Endodermal cell (in vitro differentiated cells): ENCODE data around the gene SERTAD2. TPM values are rescaled to one million over a fixed set of nuclear protein-coding genes. Genes with fewer than 3 reads are reported as not detected.

Experiments
- DNase-seq: peaks from one replicate; pipeline ENCODE4 v3.0.0-alpha.2; 2017
- H3K27ac ChIP-seq: 2 replicates; pipeline ENCODE4 v1.5.1; 2013; ENCODE audit warnings: mild to moderate bottlenecking, low read depth, low read length, moderate library complexity
- H3K27me3 ChIP-seq: 2 replicates; pipeline ENCODE4 v1.6.1; 2013; ENCODE audit warnings: mild to moderate bottlenecking, low read length, moderate library complexity; ENCODE audit not compliant: insufficient read depth, control insufficient read depth, poor library complexity, severe bottlenecking
- H3K36me3 ChIP-seq: 2 replicates; pipeline ENCODE4 v1.7.0; 2013; ENCODE audit warnings: mild to moderate bottlenecking, low read length, moderate library complexity; ENCODE audit not compliant: control insufficient read depth, insufficient read depth
- H3K4me1 ChIP-seq: one replicate; pipeline ENCODE4 v1.7.0; 2013; ENCODE audit warnings: low read length; ENCODE audit not compliant: control insufficient read depth, insufficient read depth
- H3K4me3 ChIP-seq: 2 replicates; pipeline ENCODE4 v1.5.1; 2013; ENCODE audit warnings: mild to moderate bottlenecking, low read length, moderate library complexity
- H3K9ac ChIP-seq: 2 replicates; pipeline ENCODE4 v1.6.1; 2013; ENCODE audit warnings: mild to moderate bottlenecking, low read length, moderate library complexity; ENCODE audit not compliant: poor library complexity, severe bottlenecking; ENCODE audit errors: extremely low read depth
- H3K9me3 ChIP-seq: 2 replicates; pipeline ENCODE4 v1.6.1; 2013; ENCODE audit warnings: mild to moderate bottlenecking, low read length, moderate library complexity; ENCODE audit not compliant: control insufficient read depth
- H3K27ac Mint-ChIP-seq: 2 replicates; pipeline ENCODE4 v1.8.0; 2020; ENCODE audit warnings: mixed read lengths
- H3K27me3 Mint-ChIP-seq: 2 replicates; pipeline ENCODE4 v1.8.0; 2021; ENCODE audit warnings: mild to moderate bottlenecking, mixed read lengths; ENCODE audit not compliant: insufficient read depth
- H3K36me3 Mint-ChIP-seq: 2 replicates; pipeline ENCODE4 v1.8.0; 2020; ENCODE audit warnings: low read depth, mixed read lengths
- H3K4me1 Mint-ChIP-seq: 2 replicates; pipeline ENCODE4 v1.8.0; 2020; ENCODE audit warnings: mixed read lengths
- H3K4me3 Mint-ChIP-seq: 2 replicates; pipeline ENCODE4 v1.8.0; 2020; ENCODE audit warnings: mild to moderate bottlenecking, moderate library complexity, mixed read lengths
- H3K9me3 Mint-ChIP-seq: 2 replicates; pipeline ENCODE4 v1.8.0; 2020; ENCODE audit warnings: mild to moderate bottlenecking, mixed read lengths
- CTCF ChIP-seq: fragments of 200-600 bp; sonication (generic); conservative IDR thresholded peaks from 2 replicates; pipeline ENCODE4 v1.5.0; 2021; ENCODE audit warnings: antibody characterized with exemption, mild to moderate bottlenecking
- WGBS, 2 experiments: methylation state at CpG; one replicate each; pipeline versions ENCODE4 v1.1.5 to v1.1.7; 2013; ENCODE audit warnings: missing lambda C conversion rate in 2 of 2, mixed read lengths in 1 of 2; ENCODE audit not compliant: insufficient coverage in 1 of 2, insufficient read length in 1 of 2; 5-methylcytosine and 5-hydroxymethylcytosine counted together
- total RNA-seq, 2 donors: library from RNA; stranded (reverse); fragmentation: NEBNext Ultra II Directional in 1 of 2; extraction: Animal tissue kit (Norgen Biotek cat#: 25700) in 1 of 2; gene quantifications; 2 replicates in 1 of 2; 3 replicates in 1 of 2; pipeline ENCODE4 v1.2.1, GENCODE V29; 2021

The SERTAD2 gene
- total RNA-seq, 2 donors from 2014 or later = 17.1 to 20.3 TPM

DNA sequence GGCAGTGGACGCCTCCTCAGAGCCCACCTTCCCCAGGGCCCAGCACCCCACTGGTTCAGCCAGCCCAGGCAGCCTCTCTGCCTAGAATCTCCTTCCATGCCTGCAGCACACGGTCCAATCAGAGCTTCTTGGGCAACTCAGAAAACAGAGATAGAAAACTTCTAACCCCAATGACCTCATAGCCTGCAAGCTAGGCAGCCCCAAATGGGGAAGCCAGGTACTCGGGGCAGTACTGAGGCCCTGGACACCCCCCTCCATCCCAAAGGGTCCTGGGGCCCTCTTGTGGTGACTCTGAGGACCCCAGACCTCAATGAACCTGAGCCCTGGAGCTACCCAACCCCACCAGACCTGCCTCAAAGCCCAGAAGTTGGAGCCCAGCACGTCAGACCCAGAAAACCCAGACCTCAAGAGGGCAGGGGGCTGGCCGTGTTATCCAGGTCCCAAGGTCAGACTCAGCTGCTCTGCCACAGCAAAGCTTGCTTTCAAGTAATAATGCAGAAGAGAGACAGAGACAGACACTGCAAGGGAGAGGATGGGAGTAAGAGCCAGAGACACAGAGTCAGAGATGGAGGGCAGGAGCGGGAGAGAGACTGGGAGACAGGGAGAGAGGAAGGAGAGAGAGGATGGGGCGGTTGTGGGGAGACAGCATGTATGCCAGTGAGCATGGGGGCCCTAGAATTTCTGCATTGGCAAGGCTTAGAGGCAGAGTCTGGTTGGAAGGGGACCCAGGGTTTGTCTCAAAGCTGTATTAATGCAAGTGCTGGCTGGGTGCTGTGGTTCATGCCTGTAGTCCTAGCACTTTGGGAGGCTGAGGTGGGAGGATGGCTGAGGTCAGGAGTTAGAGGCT lies 28.2 kb downstream of the SERTAD2 start:
- Histone ChIP-seq H3K9me3 (no peaks in the 10 kb centered on the region), H3K9ac (no peak overlapping the region), H3K4me1 (peaks cover 6% of the 10 kb centered on the region), H3K4me3 (no peak overlapping the region), H3K27me3 (no peaks in the 10 kb centered on the region), H3K36me3 (no peaks in the 10 kb centered on the region), H3K27ac (no peak overlapping the region)
- Mint-ChIP-seq H3K36me3 (no peaks in the 10 kb centered on the region), H3K27ac (peak overlapping the region; percentile 64), H3K27me3 (no peaks in the 10 kb centered on the region), H3K4me3 (no peak overlapping the region), H3K9me3 (no peaks in the 10 kb centered on the region), H3K4me1 (peaks cover 23% of the 10 kb centered on the region)
- TF ChIP-seq CTCF = peak; percentile 64
- peak; percentile 78 for DNase-seq
- WGBS, 2 experiments = 87 to 96% methylated on average over 2 to 7 of the region's 7 CpGs

DNA sequence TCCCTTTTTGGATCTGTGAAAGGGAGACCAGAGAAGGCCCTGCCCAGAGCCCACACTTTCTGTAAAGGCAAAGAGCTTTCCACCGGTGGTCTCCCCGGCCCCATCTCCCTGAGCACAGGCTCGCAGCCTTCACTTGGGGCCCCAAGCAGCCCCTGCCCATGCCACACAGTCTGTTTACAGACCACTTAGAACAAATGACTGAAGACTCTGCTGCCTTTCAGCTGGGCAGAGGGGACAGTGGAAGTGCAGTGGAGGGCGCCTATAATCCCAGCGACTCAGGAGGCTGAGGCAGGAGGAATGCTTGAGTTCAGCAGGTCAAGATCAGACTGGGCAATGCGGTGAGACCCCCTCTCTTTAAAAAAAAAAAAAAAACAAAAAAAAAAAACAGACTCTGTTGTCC lies 28.9 kb downstream of the SERTAD2 start:
- Mint-ChIP-seq H3K4me3 (no peak overlapping the region), H3K4me1 (peaks cover 19% of the 10 kb centered on the region), H3K9me3 (no peaks in the 10 kb centered on the region), H3K27me3 (no peaks in the 10 kb centered on the region), H3K36me3 (no peaks in the 10 kb centered on the region), H3K27ac (no peak overlapping the region)
- no peak overlapping the region for H3K4me3 ChIP-seq
- H3K9me3 ChIP-seq = no peaks in the 10 kb centered on the region
- H3K36me3 ChIP-seq = no peaks in the 10 kb centered on the region
- H3K9ac ChIP-seq = no peak overlapping the region
- no peak for TF ChIP-seq CTCF
- no peaks in the 10 kb centered on the region for H3K27me3 ChIP-seq
- H3K27ac ChIP-seq = no peak overlapping the region
- 78 to 93% methylated on average over 5 to 6 of the region's 6 CpGs for WGBS, 2 experiments
- peaks cover 6% of the 10 kb centered on the region for H3K4me1 ChIP-seq
- DNase-seq = no peak

DNA sequence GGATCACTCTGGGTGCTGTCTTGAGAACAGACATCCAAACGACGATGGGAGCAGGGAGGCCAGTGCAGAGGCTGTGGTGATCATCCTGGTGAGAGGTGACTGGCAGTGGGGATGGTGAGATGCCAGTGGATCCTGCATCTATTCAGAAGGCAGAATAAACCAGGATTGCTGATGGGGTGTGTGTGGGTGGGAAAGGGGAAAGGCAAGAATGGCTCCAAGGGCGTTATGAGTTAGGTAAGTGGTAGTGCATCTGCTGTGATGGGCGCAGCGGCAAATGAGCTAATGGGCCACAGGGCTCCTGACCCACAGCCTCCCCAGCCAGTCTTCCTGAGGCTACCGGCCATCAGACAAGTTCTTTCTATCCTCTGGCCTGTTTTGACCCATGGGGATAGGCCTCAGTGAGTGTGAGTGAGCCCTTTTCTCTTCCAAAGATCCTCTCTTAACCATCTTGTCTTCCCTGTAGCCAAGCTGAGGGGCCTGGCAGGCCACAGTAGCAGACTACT lies 29.6 kb downstream of the SERTAD2 start:
- DNase-seq = no peak
- no peak overlapping the region for H3K4me3 Mint-ChIP-seq
- H3K4me3 ChIP-seq = no peak overlapping the region
- no peaks in the 10 kb centered on the region for H3K36me3 Mint-ChIP-seq
- H3K27me3 ChIP-seq = no peaks in the 10 kb centered on the region
- H3K9me3 Mint-ChIP-seq = no peaks in the 10 kb centered on the region
- no peaks in the 10 kb centered on the region for H3K36me3 ChIP-seq
- WGBS, 2 experiments = 91 to 94% methylated on average over 4 to 6 of the region's 6 CpGs
- H3K27me3 Mint-ChIP-seq = no peaks in the 10 kb centered on the region
- H3K27ac ChIP-seq = no peak overlapping the region
- peaks cover 24% of the 10 kb centered on the region for H3K4me1 Mint-ChIP-seq
- no peak for TF ChIP-seq CTCF
- no peak overlapping the region for H3K9ac ChIP-seq
- H3K4me1 ChIP-seq = peaks cover 6% of the 10 kb centered on the region
- no peaks in the 10 kb centered on the region for H3K9me3 ChIP-seq
- H3K27ac Mint-ChIP-seq = no peak overlapping the region
